HCT116 (cell line): Measurements from ENCODE around the gene PRICKLE2. TPM values are rescaled to one million over a fixed set of nuclear protein-coding genes. Genes with fewer than 3 reads are reported as not detected.

Experiments
- ATAC-seq: fragments of 200-7000 bp; cut with Tn5 transposase; 2 replicates; pipeline ENCODE4 v1.9.1; 2020; ENCODE audit warnings: mild to moderate bottlenecking, moderate library complexity
- BruUV-seq: library from RNA; stranded (reverse); fragments of 400-500 nt; replicated peaks from 2 replicates; lab custom pipeline; 2021; lab: Mats Ljungman, UMichigan
- CTCF ChIA-PET: fragments of 300-600 bp; sonication (Branson Sonifier 250); formaldehyde crosslinking; loops from one replicate; lab custom pipeline; 2021; ENCODE audit warnings: antibody characterized with exemption; lab: Charles Lee
- POLR2A ChIA-PET: fragments of 300-600, 350-600 bp; sonication (Branson Sonifier 250); formaldehyde crosslinking; loops from one replicate; lab custom pipeline; 2021; ENCODE audit warnings: antibody characterized with exemption; lab: Charles Lee
- RAD21 ChIA-PET, 2 experiments: fragments of 300-600 bp; sonication (Branson Sonifier 250); formaldehyde crosslinking; loops; one replicate each; lab custom pipeline; 2023; ENCODE audit warnings: low total read pairs in 2 of 2; ENCODE audit not compliant: uncharacterized antibody in 2 of 2, unreplicated experiment in 2 of 2, low non-redundant PET in 1 of 2; lab: Charles Lee
- DNase-seq: peaks from one replicate; pipeline ENCODE4 v3.0.0-alpha.2; 2010; ENCODE audit warnings: low read depth, low spot score
- H2AFZ ChIP-seq: fragments of 200-600 bp; shearing (Covaris generic), sonication (generic); 2 replicates; pipeline ENCODE4 v1.6.1; 2017; ENCODE audit warnings: low read depth, mixed run types, mixed read lengths, antibody characterized with exemption, low read length; ENCODE audit not compliant: poor library complexity, severe bottlenecking
- H3K27ac ChIP-seq: 2 replicates; pipeline ENCODE4 v1.5.1; 2012; ENCODE audit warnings: low read depth, low read length
- H3K27me3 ChIP-seq: fragments of 200-600 bp; sonication (generic); 2 replicates; pipeline ENCODE4 v1.6.1; 2016; ENCODE audit warnings: mixed run types, low read length, mixed read lengths; ENCODE audit not compliant: insufficient read depth
- H3K36me3 ChIP-seq, 2 experiments: fragments of 200-500 bp in 1 of 2; fragments of 200-600 bp in 1 of 2; sonication (Bioruptor generic) in 1 of 2; sonication (generic) in 1 of 2; 2 replicates each; pipeline versions ENCODE4 v1.5.1 to v1.6.1; 2014 to 2016; ENCODE audit warnings: low read length in 2 of 2, inconsistent platforms in 1 of 2, mixed read lengths in 1 of 2, mixed run types in 1 of 2; ENCODE audit not compliant: insufficient read depth in 2 of 2, control insufficient read depth in 1 of 2
- H3K4me1 ChIP-seq, 2 experiments: fragments of 200-600 bp in 1 of 2; sonication (generic) in 1 of 2; 2 replicates each; pipeline versions ENCODE4 v1.5.1 to v1.6.1; 2012 to 2017; ENCODE audit warnings: low read length in 2 of 2, inconsistent platforms in 1 of 2, mild to moderate bottlenecking in 1 of 2, mixed read lengths in 1 of 2, mixed run types in 1 of 2, moderate library complexity in 1 of 2; ENCODE audit not compliant: insufficient read depth in 2 of 2, control insufficient read depth in 1 of 2
- H3K4me2 ChIP-seq: fragments of 200-600 bp; sonication (generic); 2 replicates; pipeline ENCODE4 v1.6.1; 2017; ENCODE audit warnings: mixed run types, low read length, mixed read lengths
- H3K4me3 ChIP-seq, 2 experiments: fragments of 200-600 bp in 1 of 2; sonication (generic) in 1 of 2; replicated peaks in 1 of 2; 2 replicates each; pipeline ENCODE4 v1.5.1; 2011 to 2016; ENCODE audit warnings: low read length in 2 of 2, control low read depth in 1 of 2, low read depth in 1 of 2, mild to moderate bottlenecking in 1 of 2, mixed read lengths in 1 of 2, mixed run types in 1 of 2
- H3K79me2 ChIP-seq: fragments of 200-600 bp; sonication (generic); 2 replicates; pipeline ENCODE4 v1.6.1; 2017; ENCODE audit warnings: mild to moderate bottlenecking, mixed run types, low read length, moderate library complexity, mixed read lengths; ENCODE audit not compliant: insufficient read depth
- H3K9ac ChIP-seq: fragments of 200-600 bp; sonication (generic); 2 replicates; pipeline ENCODE4 v1.6.1; 2016; ENCODE audit warnings: low read length, mixed read lengths
- H3K9me2 ChIP-seq: fragments of 200-600 bp; sonication (generic), shearing (Covaris generic); 2 replicates; pipeline ENCODE4 v1.6.1; 2017; ENCODE audit warnings: mixed run types, mild to moderate bottlenecking, moderate library complexity; ENCODE audit not compliant: insufficient read depth
- H3K9me3 ChIP-seq, 2 experiments: fragments of 200-500 bp in 1 of 2; fragments of 200-600 bp in 1 of 2; sonication (Bioruptor generic) in 1 of 2; sonication (generic) in 1 of 2; 2 replicates each; pipeline ENCODE4 v1.6.1; 2014 to 2017; ENCODE audit warnings: low read length in 2 of 2, mixed read lengths in 2 of 2, inconsistent platforms in 1 of 2, low read depth in 1 of 2, mild to moderate bottlenecking in 1 of 2, mixed run types in 1 of 2, moderate library complexity in 1 of 2; ENCODE audit not compliant: control insufficient read depth in 1 of 2, insufficient read depth in 1 of 2
- H4K20me1 ChIP-seq: fragments of 200-600 bp; sonication (generic), shearing (Covaris generic); 2 replicates; pipeline ENCODE4 v1.6.1; 2017; ENCODE audit warnings: mixed run types, mild to moderate bottlenecking, moderate library complexity; ENCODE audit not compliant: insufficient read depth
- CEBPB ChIP-seq: IDR thresholded peaks from 2 replicates; pipeline ENCODE4 v1.6.1; 2012; ENCODE audit warnings: low read depth
- EGR1 ChIP-seq: IDR thresholded peaks from 2 replicates; pipeline ENCODE4 v1.6.1; 2012; ENCODE audit warnings: low read depth
- EZH2 ChIP-seq: fragments of 200-600 bp; sonication (generic); IDR thresholded peaks from 2 replicates; pipeline ENCODE4 v1.6.1; 2017; ENCODE audit warnings: antibody characterized with exemption, mixed run types
- JUND ChIP-seq: IDR thresholded peaks from 2 replicates; pipeline ENCODE4 v1.6.1; 2012
- POLR2A ChIP-seq: IDR thresholded peaks from 2 replicates; pipeline ENCODE4 v1.7.0; 2011; ENCODE audit warnings: borderline replicate concordance; ENCODE audit not compliant: insufficient read depth, insufficient read length; ENCODE audit errors: extremely low read depth
- RAD21 ChIP-seq: IDR thresholded peaks from 2 replicates; pipeline ENCODE4 v1.6.1; 2012; ENCODE audit warnings: low read depth, mild to moderate bottlenecking
- SIN3A ChIP-seq: IDR thresholded peaks from 2 replicates; pipeline ENCODE4 v1.6.1; 2012; ENCODE audit warnings: low read depth
- YY1 ChIP-seq: IDR thresholded peaks from 2 replicates; pipeline ENCODE4 v1.6.1; 2011; ENCODE audit warnings: low read length, low read depth, moderate library complexity, mild to moderate bottlenecking; ENCODE audit not compliant: insufficient replicate concordance; ENCODE audit errors: extremely low read depth
- ZNF274 ChIP-seq: fragments of 200-500 bp; sonication (Bioruptor generic); IDR thresholded peaks from 2 replicates; pipeline ENCODE4 v1.6.1; 2014; ENCODE audit warnings: mild to moderate bottlenecking, low read depth, low read length, inconsistent platforms
- intact Hi-C: fragments of 100-400 bp; cut with micrococcal nuclease; formaldehyde crosslinking; loops from 2 replicates; pipeline ENCODE4 v1.10.0; 2022
- total RNA-seq: library from RNA; stranded (reverse); gene quantifications from one replicate; pipeline ENCODE4 v1.2.1, GENCODE V29; 2021; ENCODE audit not compliant: unreplicated experiment
- TF ChIP-seq, protein P1 (sequence below), 3 experiments: fragments of 200-600 bp in 1 of 3; sonication (generic) in 1 of 3; IDR thresholded peaks in 2 of 3; conservative IDR thresholded peaks in 1 of 3; 2 replicates each; pipeline ENCODE4 v1.5.1; 2012 to 2017; ENCODE audit warnings: low read depth in 2 of 3, low read length in 2 of 3, antibody characterized with exemption in 1 of 3, borderline replicate concordance in 1 of 3, control low read depth in 1 of 3, mild to moderate bottlenecking in 1 of 3, mixed read lengths in 1 of 3, mixed run types in 1 of 3, moderate library complexity in 1 of 3; ENCODE audit not compliant: insufficient read depth in 1 of 3
- TF ChIP-seq, protein P2 (sequence below): IDR thresholded peaks from 2 replicates; pipeline ENCODE4 v1.6.1; 2011; ENCODE audit warnings: mild to moderate bottlenecking, low read length, moderate library complexity; ENCODE audit not compliant: insufficient replicate concordance; ENCODE audit errors: extremely low read depth

The PRICKLE2 gene
- total RNA-seq, 1 experiment from 2014 or later: 0.05 TPM

DNA sequence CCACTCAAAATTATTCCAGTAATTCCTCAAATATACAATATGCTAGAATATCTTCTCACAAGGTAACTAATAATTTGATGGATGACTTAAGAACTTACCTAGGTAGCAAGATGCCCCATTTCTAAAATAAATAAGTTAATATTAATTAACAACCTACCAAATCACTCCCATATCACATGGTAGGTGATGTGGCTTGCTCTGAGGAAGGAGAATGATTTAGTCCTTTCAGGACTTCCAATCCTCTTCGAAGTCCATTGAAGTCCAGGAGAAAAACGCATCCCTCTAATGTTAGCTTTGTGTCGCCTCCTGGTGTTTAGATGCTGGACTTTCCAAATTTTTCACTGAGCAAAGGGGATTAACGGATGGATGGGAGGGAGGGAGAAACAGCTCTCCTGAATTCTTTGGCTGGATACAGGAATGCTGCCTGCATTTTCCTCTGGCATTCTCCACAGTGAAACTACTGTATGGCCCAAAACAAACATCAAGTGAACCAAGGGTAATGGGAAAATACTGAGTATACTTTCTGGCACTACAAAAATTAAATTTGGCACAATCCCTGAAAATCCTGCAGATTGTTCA is 58.6 kb downstream of the PRICKLE2 start:
- Histone ChIP-seq H3K4me1 (no peaks in the 10 kb centered on the region), H3K27ac (no peak overlapping the region), H3K9me3 (no peaks in the 10 kb centered on the region), H3K9me2 (no peaks in the 10 kb centered on the region)
- peak; percentile 57 for ATAC-seq
- ChIA-PET POLR2A (no interaction called here), RAD21 (no interaction called here)
- TF ChIP-seq, protein P1, sequence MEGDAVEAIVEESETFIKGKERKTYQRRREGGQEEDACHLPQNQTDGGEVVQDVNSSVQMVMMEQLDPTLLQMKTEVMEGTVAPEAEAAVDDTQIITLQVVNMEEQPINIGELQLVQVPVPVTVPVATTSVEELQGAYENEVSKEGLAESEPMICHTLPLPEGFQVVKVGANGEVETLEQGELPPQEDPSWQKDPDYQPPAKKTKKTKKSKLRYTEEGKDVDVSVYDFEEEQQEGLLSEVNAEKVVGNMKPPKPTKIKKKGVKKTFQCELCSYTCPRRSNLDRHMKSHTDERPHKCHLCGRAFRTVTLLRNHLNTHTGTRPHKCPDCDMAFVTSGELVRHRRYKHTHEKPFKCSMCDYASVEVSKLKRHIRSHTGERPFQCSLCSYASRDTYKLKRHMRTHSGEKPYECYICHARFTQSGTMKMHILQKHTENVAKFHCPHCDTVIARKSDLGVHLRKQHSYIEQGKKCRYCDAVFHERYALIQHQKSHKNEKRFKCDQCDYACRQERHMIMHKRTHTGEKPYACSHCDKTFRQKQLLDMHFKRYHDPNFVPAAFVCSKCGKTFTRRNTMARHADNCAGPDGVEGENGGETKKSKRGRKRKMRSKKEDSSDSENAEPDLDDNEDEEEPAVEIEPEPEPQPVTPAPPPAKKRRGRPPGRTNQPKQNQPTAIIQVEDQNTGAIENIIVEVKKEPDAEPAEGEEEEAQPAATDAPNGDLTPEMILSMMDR (IDR thresholded peaks at IDR 0.05 in 2 of 3, conservative IDR thresholded peaks at IDR 0.05 in 1 of 3; ENCODE audit: borderline replicate concordance in 1 of 3, insufficient read depth in 1 of 3, low read depth in 2 of 3, low read length in 2 of 3): peak; percentile 24 to 54 (median 48); a peak in 4 of 6 replicates
- TF ChIP-seq SIN3A (no peak), JUND (no peak), POLR2A (no peak), CEBPB (no peak), RAD21 (peak; percentile 48), EZH2 (no peak)
- TF ChIP-seq, all 23 proteins: peak for 2
- Histone ChIP-seq H3K4me2 (no peak overlapping the region), H3K79me2 (no peaks in the 10 kb centered on the region), H3K27me3 (peaks cover 28% of the 10 kb centered on the region), H3K9ac (no peak overlapping the region), H3K36me3 (no peaks in the 10 kb centered on the region), H3K4me3 (no peak overlapping the region), H4K20me1 (no peaks in the 10 kb centered on the region), H2AFZ (no peak overlapping the region)
- intact Hi-C loops: loop anchor here (2.0 kb wide), 1 partner anchor 136 kb away; no protein-coding TSS in a partner anchor
- CTCF ChIA-PET: no interaction called here
- no TSS peak for BruUV-seq
- DNase-seq: peak; percentile 10

DNA sequence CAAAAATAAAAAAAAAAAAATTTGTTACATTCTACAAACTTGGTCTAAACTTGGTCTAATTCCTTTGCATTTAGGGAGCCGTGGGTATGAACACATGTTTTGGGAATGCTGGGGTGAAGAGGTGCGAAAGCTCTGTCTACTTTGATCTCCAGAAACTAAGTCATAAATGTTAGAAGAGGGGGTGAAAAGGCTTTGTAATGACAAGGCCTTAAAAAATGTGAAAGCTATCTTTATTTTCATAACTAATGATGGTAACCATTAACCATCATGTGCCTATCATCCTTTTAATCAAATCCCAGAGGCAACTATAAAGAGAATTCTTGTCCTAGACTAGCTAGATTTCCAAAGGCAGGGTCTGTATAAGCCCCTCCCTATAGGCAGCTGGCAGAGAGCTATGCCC is 60.9 kb downstream of the PRICKLE2 start:
- intact Hi-C loops: no loop called here
- no peak overlapping the region for H3K4me3 ChIP-seq
- no peak overlapping the region for H2AFZ ChIP-seq
- H3K79me2 ChIP-seq: no peaks in the 10 kb centered on the region
- H3K4me1 ChIP-seq: no peaks in the 10 kb centered on the region
- CTCF ChIA-PET: no interaction called here
- H3K27ac ChIP-seq: no peak overlapping the region
- H3K27me3 ChIP-seq: peaks cover 40% of the 10 kb centered on the region
- no peaks in the 10 kb centered on the region for H4K20me1 ChIP-seq
- no peak overlapping the region for H3K4me2 ChIP-seq
- no TSS peak for BruUV-seq
- no peak for ATAC-seq
- H3K9ac ChIP-seq: no peak overlapping the region
- POLR2A ChIA-PET: no interaction called here
- RAD21 ChIA-PET: no interaction called here
- no peak for DNase-seq
- no peaks in the 10 kb centered on the region for H3K36me3 ChIP-seq
- no peaks in the 10 kb centered on the region for H3K9me3 ChIP-seq
- H3K9me2 ChIP-seq: no peaks in the 10 kb centered on the region
- TF ChIP-seq, protein P2, sequence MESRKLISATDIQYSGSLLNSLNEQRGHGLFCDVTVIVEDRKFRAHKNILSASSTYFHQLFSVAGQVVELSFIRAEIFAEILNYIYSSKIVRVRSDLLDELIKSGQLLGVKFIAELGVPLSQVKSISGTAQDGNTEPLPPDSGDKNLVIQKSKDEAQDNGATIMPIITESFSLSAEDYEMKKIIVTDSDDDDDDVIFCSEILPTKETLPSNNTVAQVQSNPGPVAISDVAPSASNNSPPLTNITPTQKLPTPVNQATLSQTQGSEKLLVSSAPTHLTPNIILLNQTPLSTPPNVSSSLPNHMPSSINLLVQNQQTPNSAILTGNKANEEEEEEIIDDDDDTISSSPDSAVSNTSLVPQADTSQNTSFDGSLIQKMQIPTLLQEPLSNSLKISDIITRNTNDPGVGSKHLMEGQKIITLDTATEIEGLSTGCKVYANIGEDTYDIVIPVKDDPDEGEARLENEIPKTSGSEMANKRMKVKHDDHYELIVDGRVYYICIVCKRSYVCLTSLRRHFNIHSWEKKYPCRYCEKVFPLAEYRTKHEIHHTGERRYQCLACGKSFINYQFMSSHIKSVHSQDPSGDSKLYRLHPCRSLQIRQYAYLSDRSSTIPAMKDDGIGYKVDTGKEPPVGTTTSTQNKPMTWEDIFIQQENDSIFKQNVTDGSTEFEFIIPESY: no peak
- TF ChIP-seq EGR1 (no peak), SIN3A (no peak), ZNF274 (no peak), YY1 (no peak)
